Ovary (tissue), 10 donors: ENCODE data around the gene TRIM39. TPM values are rescaled to one million over a fixed set of nuclear protein-coding genes. Genes with fewer than 3 reads are reported as not detected.
"Not testable (repeated sequence)": the region's sequence is repeated elsewhere in the genome, so short reads cannot be mapped to it uniquely, and the experiment has no call there.

Source experiments
- DNase-seq, 5 donors: peaks; one replicate each; pipeline ENCODE4 v3.0.0-alpha.2; 2019 to 2020
- H3K27ac ChIP-seq, 2 donors: fragments of 200-600 bp; one replicate each; pipeline versions ENCODE4 v1.5.1 to v1.8.0; 2019 to 2022
- H3K27me3 ChIP-seq: fragments of 200-600 bp; one replicate; pipeline ENCODE4 v1.8.0; 2022
- H3K36me3 ChIP-seq: fragments of 200-600 bp; sonication (generic); one replicate; pipeline ENCODE4 v1.5.1; 2019
- H3K4me1 ChIP-seq: one replicate; pipeline ENCODE4 v1.8.1; 2013; ENCODE audit warnings: mild to moderate bottlenecking, moderate library complexity; ENCODE audit not compliant: insufficient read depth
- H3K4me3 ChIP-seq: fragments of 200-600 bp; sonication (generic); one replicate; pipeline ENCODE4 v1.5.1; 2017
- H3K9me3 ChIP-seq, 2 donors: fragments of 200-600 bp in 1 of 2; sonication (generic) in 1 of 2; one replicate each; pipeline versions ENCODE4 v1.5.1 to v1.8.1; 2013 to 2019; ENCODE audit warnings: mild to moderate bottlenecking in 1 of 2, moderate library complexity in 1 of 2
- EP300 ChIP-seq: sonication (generic); formaldehyde crosslinking; IDR thresholded peaks from one replicate; pipeline ENCODE4 v1.6.1; 2017; ENCODE audit warnings: antibody characterized with exemption
- POLR2A ChIP-seq: fragments of 450-650 bp; IDR thresholded peaks from one replicate; pipeline ENCODE4 v1.6.1; 2017; ENCODE audit warnings: antibody characterized with exemption, mild to moderate bottlenecking, moderate library complexity
- WGBS, 3 donors: extraction: QIAGEN DNeasy Blood & Tissue Kit in 1 of 3; methylation state at CpG; one replicate each; pipeline versions ENCODE4 v1.1.5 to v1.1.7; 2013 to 2017; 5-methylcytosine and 5-hydroxymethylcytosine counted together
- intact Hi-C, 4 donors: fragments of 100-400 bp; cut with DNase I; formaldehyde crosslinking; loops; one replicate each; pipeline versions ENCODE4 v1.11.0 to v1.15.1; 2022 to 2023
- long read RNA-seq, 3 donors: library from polyadenylated mRNA in 2 of 3; unstranded in 2 of 3; transcript quantifications; one replicate each; pipeline ENCODE4 v2.0.0 and lab custom pipeline, GENCODE V29; 2021 to 2026
- polyA plus RNA-seq, 2 donors: library from polyadenylated mRNA; stranded (reverse); fragments of 200-250 nt in 1 of 2; fragments of 350-450 nt in 1 of 2; fragmentation: Illumina TruSeq in 1 of 2; extraction: RNeasy Lipid Tissue Mini Kit (QIAGEN cat#74804) in 1 of 2; gene quantifications; one replicate each; pipeline ENCODE4 v1.2.3, GENCODE V29; 2013 to 2014
- total RNA-seq, 7 donors: library from RNA; depleted of rRNA in 2 of 7; stranded (reverse); fragments of >200 nt in 2 of 7; fragmentation: NEBNext Ultra II Directional in 3 of 7; extraction: Animal tissue kit (Norgen Biotek cat#: 25700) in 3 of 7; gene quantifications; one replicate each; pipeline versions ENCODE4 v1.1.0 to v1.2.4, GENCODE V29; 2016 to 2023
- TF ChIP-seq, protein P1 (sequence below), 3 donors: fragments of 450-650 bp in 2 of 3; fragments of 200-600 bp in 1 of 3; IDR thresholded peaks; one replicate each; pipeline versions ENCODE4 v1.5.1 to v1.8.0; 2016 to 2022; ENCODE audit warnings: antibody characterized with exemption in 3 of 3, mild to moderate bottlenecking in 1 of 3
- donor health status: DM: no; HTN: no; CAD: no; lungs with moderate emphysema.
- donor health status: DM: no; HTN: no; CAD: no.
- donor health status: Bipolar disorder and iron deficiency.
- donor health status: DM: yes; HTN: yes; CAD: no.
- donor health status: DM: no; HTN: no; CAD: no.
- donor health status: DM: yes; HTN: yes; CAD: no.

Gene TRIM39
- total RNA-seq (10 to 100 TPM in 5 of 7 donors, 1 to 10 TPM in 2; 7.6 to 16.4 (median 14.3) TPM), polyA plus RNA-seq (10 to 100 TPM; 11.8 to 16.7 TPM)
- long read RNA-seq, donor 1, transcript TRIM39-205 (8 exons, 3,249 nt): major isoform, 20 of 80 reads
- long read RNA-seq, donor 1, partial matches to known transcripts: 35 of 80 reads
- long read RNA-seq, donor 1, other reads (novel, unspliced or antisense): 24 of 80 reads
- long read RNA-seq, donor 2, partial matches to known transcripts: 0 of 1 reads
- long read RNA-seq, donor 2, other reads (novel, unspliced or antisense): 0 of 1 reads
- long read RNA-seq, donor 3, transcript TRIM39-205 (8 exons, 3,249 nt): major isoform, 5 of 32 reads
- long read RNA-seq, donor 3, partial matches to known transcripts: 10 of 32 reads
- long read RNA-seq, donor 3, other reads (novel, unspliced or antisense): 15 of 32 reads

- H3K27ac ChIP-seq: peak within 1 kb of the TSS; percentile 96 to 99
- H3K36me3 ChIP-seq: no peaks in the 10 kb centered on the region
- no peaks in the 10 kb centered on the region for H3K9me3 ChIP-seq
- intact Hi-C loops: no loop called here
- 1% methylated on average over 55 to 90 of the region's 90 CpGs for WGBS, 3 donors
- TF ChIP-seq, protein P1, sequence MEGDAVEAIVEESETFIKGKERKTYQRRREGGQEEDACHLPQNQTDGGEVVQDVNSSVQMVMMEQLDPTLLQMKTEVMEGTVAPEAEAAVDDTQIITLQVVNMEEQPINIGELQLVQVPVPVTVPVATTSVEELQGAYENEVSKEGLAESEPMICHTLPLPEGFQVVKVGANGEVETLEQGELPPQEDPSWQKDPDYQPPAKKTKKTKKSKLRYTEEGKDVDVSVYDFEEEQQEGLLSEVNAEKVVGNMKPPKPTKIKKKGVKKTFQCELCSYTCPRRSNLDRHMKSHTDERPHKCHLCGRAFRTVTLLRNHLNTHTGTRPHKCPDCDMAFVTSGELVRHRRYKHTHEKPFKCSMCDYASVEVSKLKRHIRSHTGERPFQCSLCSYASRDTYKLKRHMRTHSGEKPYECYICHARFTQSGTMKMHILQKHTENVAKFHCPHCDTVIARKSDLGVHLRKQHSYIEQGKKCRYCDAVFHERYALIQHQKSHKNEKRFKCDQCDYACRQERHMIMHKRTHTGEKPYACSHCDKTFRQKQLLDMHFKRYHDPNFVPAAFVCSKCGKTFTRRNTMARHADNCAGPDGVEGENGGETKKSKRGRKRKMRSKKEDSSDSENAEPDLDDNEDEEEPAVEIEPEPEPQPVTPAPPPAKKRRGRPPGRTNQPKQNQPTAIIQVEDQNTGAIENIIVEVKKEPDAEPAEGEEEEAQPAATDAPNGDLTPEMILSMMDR (IDR thresholded peaks at IDR 0.05): no peak
- TF ChIP-seq POLR2A: peak; percentile 88
- peak within 1 kb of the TSS; percentile 48 for H3K4me3 ChIP-seq
- peaks cover 5% of the 10 kb centered on the region for H3K4me1 ChIP-seq
- no peaks in the 10 kb centered on the region for H3K27me3 ChIP-seq
- peak; percentile 83 to 91 (median 86) for DNase-seq
Measured at GRCh38 chr6:30326526-30327231, at the start of gene TRIM39. Gene TRIM39, plus strand, starts transcription at chr6:30326927. Its CDS starts 2,391 bp downstream, at chr6:30329318.

DNA sequence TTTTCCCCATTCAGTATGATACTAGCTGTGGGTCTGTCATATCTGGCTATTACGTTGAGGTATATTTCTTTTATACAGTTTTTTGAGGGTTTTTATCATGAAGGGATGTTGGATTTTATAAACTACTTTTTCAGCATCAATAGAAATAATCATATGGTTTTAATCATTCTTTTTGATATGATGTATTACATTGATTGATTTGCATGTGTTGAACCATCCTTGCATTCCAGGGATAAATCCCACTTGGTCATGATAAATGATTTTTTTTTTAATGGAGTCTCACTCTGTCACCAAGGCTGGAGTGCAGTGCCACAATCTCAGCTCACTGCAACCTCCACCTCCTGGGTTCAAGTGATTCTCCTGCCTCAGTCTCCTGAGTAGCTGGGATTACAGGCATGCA is 45.7 kb upstream of the TRIM39 start:
- intact Hi-C loops, DNase-seq, H3K36me3 ChIP-seq, H3K4me3 ChIP-seq, H3K27ac ChIP-seq, H3K9me3 ChIP-seq, H3K4me1 ChIP-seq, H3K27me3 ChIP-seq: not testable (repeated sequence)
- 97 to 98% (median 98%) methylated on average over 1 of the region's 1 CpG for WGBS, 3 donors

GRCh38 chr6:30282522-30282921 is 44.2 kb upstream of the TRIM39 start:
- intact Hi-C loops: no loop called here
- Histone ChIP-seq H3K27me3 (no peaks in the 10 kb centered on the region), H3K4me3 (no peak overlapping the region), H3K9me3 (peaks cover 5 to 10% of the 10 kb centered on the region in 2 donors), H3K36me3 (no peaks in the 10 kb centered on the region), H3K4me1 (no peaks in the 10 kb centered on the region), H3K27ac (no peak overlapping the region)
- 96 to 97% (median 97%) methylated on average over 2 of the region's 2 CpGs for WGBS, 3 donors
- TF ChIP-seq, protein P1 (IDR thresholded peaks at IDR 0.05): no peak
- TF ChIP-seq EP300: no peak
- TF ChIP-seq POLR2A: no peak
- no peak for DNase-seq

GRCh38 chr6:30283761-30284160 is 43.0 kb upstream of the TRIM39 start:
- TF ChIP-seq POLR2A (no peak), EP300 (no peak)
- TF ChIP-seq, protein P1 (IDR thresholded peaks at IDR 0.05): no peak
- H3K36me3 ChIP-seq: no peaks in the 10 kb centered on the region
- WGBS, 3 donors: 92 to 100% (median 93%) methylated on average over 1 of the region's 1 CpG
- no peak overlapping the region for H3K27ac ChIP-seq
- DNase-seq: no peak
- no peak overlapping the region for H3K4me3 ChIP-seq
- peaks cover 5 to 14% of the 10 kb centered on the region in 2 donors for H3K9me3 ChIP-seq
- no peaks in the 10 kb centered on the region for H3K4me1 ChIP-seq
- intact Hi-C loops: no loop called here
- H3K27me3 ChIP-seq: no peaks in the 10 kb centered on the region

GRCh38 chr6:30287139-30287538 is 39.6 kb upstream of the TRIM39 start:
- Histone ChIP-seq H3K27ac (no peak overlapping the region), H3K4me1 (no peaks in the 10 kb centered on the region), H3K9me3 (peaks cover 2 to 25% of the 10 kb centered on the region in 2 donors), H3K27me3 (no peaks in the 10 kb centered on the region), H3K4me3 (no peak overlapping the region), H3K36me3 (no peaks in the 10 kb centered on the region)
- TF ChIP-seq, protein P1 (IDR thresholded peaks at IDR 0.05): no peak
- no peak for TF ChIP-seq POLR2A
- TF ChIP-seq EP300: no peak
- intact Hi-C loops: no loop called here
- DNase-seq: no peak
- 0 to 42% (median 0%) methylated on average over 1 of the region's 1 CpG for WGBS, 3 donors
